SJCRH30 (cell line): ENCODE results near the gene NBL1. TPM values are rescaled to one million over a fixed set of nuclear protein-coding genes. Genes with fewer than 3 reads are reported as not detected.
"Not testable (repeated sequence)": the region's sequence is repeated elsewhere in the genome, so short reads cannot be mapped to it uniquely, and the experiment has no call there.

Experiments used
- DNase-seq, 2 experiments: peaks; one replicate each; pipeline ENCODE4 v3.0.0-alpha.2; 2015 to 2020
- H3K27ac ChIP-seq: fragments of 250-450 bp; sonication (Bioruptor Pico); 2 replicates; pipeline ENCODE4 v1.5.1; 2020; ENCODE audit warnings: mild to moderate bottlenecking, moderate library complexity
- H3K27me3 ChIP-seq: fragments of 250-450 bp; sonication (Bioruptor Pico); 2 replicates; pipeline ENCODE4 v1.5.1; 2020; ENCODE audit warnings: mild to moderate bottlenecking, moderate library complexity
- H3K36me3 ChIP-seq: fragments of 250-450 bp; sonication (Bioruptor Pico); 2 replicates; pipeline ENCODE4 v1.5.1; 2020; ENCODE audit warnings: mild to moderate bottlenecking, moderate library complexity
- H3K4me1 ChIP-seq: fragments of 250-450 bp; sonication (Bioruptor Pico); 2 replicates; pipeline ENCODE4 v1.5.1; 2020; ENCODE audit warnings: mild to moderate bottlenecking, moderate library complexity
- H3K4me3 ChIP-seq: fragments of 250-450 bp; sonication (Bioruptor Pico); 2 replicates; pipeline ENCODE4 v1.5.1; 2020; ENCODE audit warnings: mild to moderate bottlenecking, moderate library complexity
- H3K9me3 ChIP-seq: fragments of 250-450 bp; sonication (Bioruptor Pico); replicated peaks from 2 replicates; pipeline ENCODE4 v1.5.1; 2020; ENCODE audit warnings: mild to moderate bottlenecking, moderate library complexity
- total RNA-seq: library from RNA; depleted of rRNA; stranded (reverse); fragments of >200 nt; shearing (Covaris generic); gene quantifications from 2 replicates; pipeline ENCODE4 v1.2.3, GENCODE V29; 2014

NBL1 gene
- total RNA-seq, 1 experiment from 2014 or later: 3.5 TPM

- H3K9me3 ChIP-seq: no peaks in the 10 kb centered on the region
- H3K27me3 ChIP-seq: no peaks in the 10 kb centered on the region
- peaks cover 4% of the 10 kb centered on the region; the same call in 1 of the 2 replicates for H3K36me3 ChIP-seq
- H3K27ac ChIP-seq: no peak overlapping the region
- H3K4me3 ChIP-seq: no peak overlapping the region
- no peak for DNase-seq
- H3K4me1 ChIP-seq: no peaks in the 10 kb centered on the region
Measured at GRCh38 chr1:19633106-19633505, 11.0 kb upstream of the NBL1 start.

GRCh38 chr1:19635064-19635463 lies 9.0 kb upstream of the NBL1 start:
- H3K27ac ChIP-seq, H3K36me3 ChIP-seq, H3K4me3 ChIP-seq, DNase-seq, H3K9me3 ChIP-seq, H3K27me3 ChIP-seq, H3K4me1 ChIP-seq: not testable (repeated sequence)

- Histone ChIP-seq H3K9me3 (no peaks in the 10 kb centered on the region), H3K36me3 (no peaks in the 10 kb centered on the region), H3K27ac (no peak overlapping the region), H3K4me3 (no peak overlapping the region), H3K4me1 (peaks cover 6% of the 10 kb centered on the region), H3K27me3 (no peaks in the 10 kb centered on the region)
- no peak for DNase-seq
Measured at GRCh38 chr1:19635646-19636045, 8.5 kb upstream of the NBL1 start.

GRCh38 chr1:19636065-19636464 lies 8.0 kb upstream of the NBL1 start:
- no peaks in the 10 kb centered on the region for H3K27me3 ChIP-seq
- no peaks in the 10 kb centered on the region for H3K9me3 ChIP-seq
- DNase-seq: no peak
- H3K4me1 ChIP-seq: peaks cover 11% of the 10 kb centered on the region
- H3K4me3 ChIP-seq: no peak overlapping the region
- H3K36me3 ChIP-seq: no peaks in the 10 kb centered on the region
- H3K27ac ChIP-seq: no peak overlapping the region

GRCh38 chr1:19636749-19637148 lies 7.4 kb upstream of the NBL1 start:
- H3K4me1 ChIP-seq: peaks cover 12% of the 10 kb centered on the region
- not testable (repeated sequence) for DNase-seq, H3K36me3 ChIP-seq, H3K4me3 ChIP-seq, H3K27me3 ChIP-seq, H3K27ac ChIP-seq, H3K9me3 ChIP-seq

GRCh38 chr1:19637606-19638005 lies 6.5 kb upstream of the NBL1 start:
- Histone ChIP-seq H3K27me3 (no peaks in the 10 kb centered on the region), H3K36me3 (no peaks in the 10 kb centered on the region), H3K9me3 (no peaks in the 10 kb centered on the region), H3K4me3 (no peak overlapping the region), H3K4me1 (peaks cover 12% of the 10 kb centered on the region), H3K27ac (no peak overlapping the region)
- no peak for DNase-seq

- H3K9me3 ChIP-seq, H3K36me3 ChIP-seq, DNase-seq: not testable (repeated sequence)
Measured at GRCh38 chr1:19639228-19639627, 4.9 kb upstream of the NBL1 start.

GRCh38 chr1:19639999-19640362 lies 4.1 kb upstream of the NBL1 start:
- no peak overlapping the region for H3K27ac ChIP-seq
- no peaks in the 10 kb centered on the region for H3K9me3 ChIP-seq
- no peaks in the 10 kb centered on the region for H3K36me3 ChIP-seq
- DNase-seq: no peak
- H3K4me1 ChIP-seq: peaks cover 12% of the 10 kb centered on the region
- H3K27me3 ChIP-seq: no peaks in the 10 kb centered on the region
- no peak overlapping the region for H3K4me3 ChIP-seq

More at GRCh38 chr1:19639228-19639627, 4.9 kb upstream of the NBL1 start:
- peaks cover 12% of the 10 kb centered on the region for H3K4me1 ChIP-seq
- H3K4me3 ChIP-seq, H3K27me3 ChIP-seq, H3K27ac ChIP-seq: not testable (repeated sequence)

GRCh38 chr1:19640363-19641316 lies 3.5 kb upstream of the NBL1 start:
- DNase-seq: peak; percentile 91 to 94
- Histone ChIP-seq H3K9me3 (no peaks in the 10 kb centered on the region), H3K4me1 (peaks cover 12% of the 10 kb centered on the region), H3K27ac (peak overlapping the region; percentile 8; the same call in 1 of the 2 replicates), H3K36me3 (no peaks in the 10 kb centered on the region), H3K27me3 (no peaks in the 10 kb centered on the region), H3K4me3 (no peak overlapping the region)

GRCh38 chr1:19643121-19643520 lies 990 bp upstream of the NBL1 start:
- no peaks in the 10 kb centered on the region for H3K36me3 ChIP-seq
- H3K27me3 ChIP-seq: no peaks in the 10 kb centered on the region
- H3K9me3 ChIP-seq: no peaks in the 10 kb centered on the region
- peaks cover 15% of the 10 kb centered on the region for H3K4me1 ChIP-seq
- DNase-seq: no peak
- H3K27ac ChIP-seq: no peak overlapping the region
- H3K4me3 ChIP-seq: no peak overlapping the region

GRCh38 chr1:19644395-19644680 lies 227 bp downstream of the NBL1 start:
- H3K27me3 ChIP-seq: no peaks in the 10 kb centered on the region
- no peak for DNase-seq
- peak overlapping the region; percentile 59 for H3K4me3 ChIP-seq
- H3K36me3 ChIP-seq: no peaks in the 10 kb centered on the region
- H3K4me1 ChIP-seq: peaks cover 15% of the 10 kb centered on the region
- H3K9me3 ChIP-seq: no peaks in the 10 kb centered on the region
- H3K27ac ChIP-seq: no peak overlapping the region

GRCh38 chr1:19644681-19645410 lies 735 bp downstream of the NBL1 start:
- no peaks in the 10 kb centered on the region for H3K9me3 ChIP-seq
- peak overlapping the region; percentile 59 for H3K4me3 ChIP-seq
- no peaks in the 10 kb centered on the region for H3K27me3 ChIP-seq
- peaks cover 14% of the 10 kb centered on the region for H3K4me1 ChIP-seq
- no peak overlapping the region for H3K27ac ChIP-seq
- no peaks in the 10 kb centered on the region for H3K36me3 ChIP-seq
- DNase-seq: peak in 1 of 2 experiments; percentile 28

GRCh38 chr1:19645411-19646251 lies 1.5 kb downstream of the NBL1 start:
- DNase-seq: no peak
- Histone ChIP-seq H3K36me3 (no peaks in the 10 kb centered on the region), H3K4me1 (peaks cover 9% of the 10 kb centered on the region)

GRCh38 chr1:19646377-19647319 lies 2.5 kb downstream of the NBL1 start:
- Histone ChIP-seq H3K4me1 (peaks cover 6% of the 10 kb centered on the region; the same call in 1 of the 2 replicates), H3K4me3 (no peak overlapping the region), H3K36me3 (no peaks in the 10 kb centered on the region), H3K27me3 (no peaks in the 10 kb centered on the region), H3K9me3 (no peaks in the 10 kb centered on the region), H3K27ac (no peak overlapping the region)
- no peak for DNase-seq

More at GRCh38 chr1:19645411-19646251, 1.5 kb downstream of the NBL1 start:
- no peaks in the 10 kb centered on the region for H3K9me3 ChIP-seq
- H3K4me3 ChIP-seq: peak overlapping the region; percentile 59
- no peak overlapping the region for H3K27ac ChIP-seq
- no peaks in the 10 kb centered on the region for H3K27me3 ChIP-seq
